ENCODE results near the gene ARHGAP22.

Gene ARHGAP22

DNA sequence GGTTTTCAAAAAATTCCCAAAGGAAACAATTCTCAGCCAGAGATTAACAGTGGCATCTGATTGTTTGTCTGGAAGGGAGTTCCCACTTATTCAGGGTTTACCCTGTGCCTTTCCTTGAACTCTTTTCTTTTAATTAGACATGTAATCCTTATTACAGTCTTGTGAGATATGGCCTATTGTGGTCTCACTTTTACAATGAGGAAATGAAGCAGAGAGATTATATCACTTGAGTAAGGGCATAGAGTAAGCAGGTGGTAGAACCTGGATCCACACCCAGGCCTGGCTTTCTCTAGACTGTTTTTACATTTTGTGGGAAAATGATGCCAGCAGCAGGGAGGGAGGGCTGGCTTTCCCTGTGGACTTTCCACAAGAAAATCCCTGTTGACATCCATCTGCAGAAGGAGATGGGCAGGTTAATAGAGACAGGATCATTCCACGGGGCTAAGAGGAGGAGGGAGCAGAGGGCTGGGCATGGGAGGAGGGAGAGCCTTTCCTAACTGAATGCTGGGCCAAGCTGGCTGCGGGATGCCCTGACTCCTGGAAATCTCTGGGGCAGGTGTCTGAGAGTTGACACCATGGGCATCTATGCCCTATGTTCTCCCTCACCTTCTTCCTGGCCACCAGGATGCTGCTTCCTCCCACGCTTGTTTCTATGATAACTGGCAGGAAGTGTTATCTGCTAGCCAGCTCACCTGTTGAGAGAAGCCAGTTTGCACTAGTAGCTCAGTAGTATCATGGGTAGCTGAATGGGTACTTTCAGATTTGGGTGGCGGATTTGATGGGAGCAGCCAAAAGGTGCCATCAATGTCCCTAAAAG is 28.7 kb upstream of the ARHGAP22 start:
- DNase-seq, result no peak

DNA sequence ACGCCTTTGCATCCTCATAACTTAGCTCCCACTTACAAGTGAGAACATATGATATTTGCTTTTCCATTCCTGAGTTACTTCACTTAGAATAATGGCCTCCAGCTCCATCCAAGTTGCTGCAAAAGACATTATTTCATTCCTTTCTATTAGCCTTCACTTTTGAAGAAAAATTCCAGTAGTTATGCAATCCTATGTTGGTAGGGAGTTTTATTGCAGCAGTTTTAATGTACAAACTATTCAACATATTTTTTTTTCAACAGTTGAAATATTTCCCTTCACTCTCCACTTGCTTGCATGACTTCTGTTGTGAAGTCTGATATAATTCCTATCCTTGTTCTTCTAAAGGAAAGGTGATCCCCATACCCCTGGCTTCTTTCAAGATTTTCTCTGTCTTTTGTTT is 27.3 kb upstream of the ARHGAP22 start:
- DNase-seq, result no peak

DNA sequence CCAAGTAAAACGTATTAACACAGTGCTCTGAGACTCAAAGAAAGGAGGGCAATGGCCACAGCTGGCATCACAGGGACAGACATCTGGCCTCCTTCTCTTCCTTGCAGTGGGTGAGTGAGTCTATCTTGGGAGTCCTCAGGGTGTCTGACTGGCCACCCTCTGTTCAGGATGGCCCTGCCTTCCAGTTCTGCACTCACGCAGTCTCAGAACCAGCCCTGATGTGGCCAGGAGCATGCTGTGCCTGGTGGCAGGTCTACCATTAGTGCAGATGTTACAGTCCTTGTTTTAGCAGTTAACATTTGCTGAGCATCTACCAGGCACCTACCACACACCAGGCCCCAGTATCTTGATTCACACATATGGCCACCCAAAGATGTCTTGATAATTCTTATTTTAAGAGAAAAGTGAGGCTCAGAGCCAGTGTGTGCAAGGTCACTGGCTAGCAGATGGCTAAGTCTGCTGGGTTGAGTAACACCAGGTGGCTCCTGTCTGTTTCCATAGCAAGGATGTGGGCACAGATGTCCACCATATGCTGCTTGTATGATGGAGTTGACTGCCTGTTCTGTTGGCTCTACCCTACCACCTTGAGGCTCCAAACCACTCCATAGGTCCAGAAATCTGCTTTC is 23.2 kb upstream of the ARHGAP22 start:
- no peak for DNase-seq

DNA sequence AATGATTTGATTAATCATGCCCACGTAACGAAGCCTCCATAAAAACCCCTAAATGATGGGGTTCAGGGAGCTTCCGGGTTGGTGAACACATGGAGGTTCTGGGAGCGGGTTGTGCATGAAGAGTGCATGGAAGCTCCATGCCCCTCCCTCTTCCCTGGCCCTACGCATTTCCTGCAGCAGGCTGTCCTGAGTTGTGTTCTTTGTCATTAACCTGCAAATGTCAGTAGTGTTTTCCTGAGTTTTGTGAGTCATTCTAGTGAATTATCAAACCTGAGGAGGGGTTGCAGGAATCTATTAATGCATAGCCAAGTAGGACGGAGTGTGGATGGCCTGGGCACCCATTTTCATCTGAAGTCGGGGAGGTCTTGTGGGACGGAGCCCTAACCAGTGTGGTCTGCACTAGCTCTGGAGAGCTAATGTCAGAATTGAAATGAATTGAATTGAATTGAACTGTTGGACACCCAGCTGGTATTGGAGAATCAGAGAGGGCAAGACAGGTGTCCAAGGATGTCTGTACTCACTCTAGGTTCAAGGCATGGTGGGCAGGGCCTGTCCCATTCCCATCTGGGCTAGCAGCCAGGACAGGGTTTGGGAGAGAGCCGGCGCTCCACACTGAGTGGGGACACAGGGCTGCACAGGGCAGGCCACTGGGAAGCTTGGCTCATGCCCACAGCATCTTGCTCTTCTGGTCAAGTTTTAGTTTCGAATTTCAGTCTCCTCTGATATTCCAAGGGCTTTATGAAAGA is 22.3 kb upstream of the ARHGAP22 start:
- DNase-seq, result no peak

DNA sequence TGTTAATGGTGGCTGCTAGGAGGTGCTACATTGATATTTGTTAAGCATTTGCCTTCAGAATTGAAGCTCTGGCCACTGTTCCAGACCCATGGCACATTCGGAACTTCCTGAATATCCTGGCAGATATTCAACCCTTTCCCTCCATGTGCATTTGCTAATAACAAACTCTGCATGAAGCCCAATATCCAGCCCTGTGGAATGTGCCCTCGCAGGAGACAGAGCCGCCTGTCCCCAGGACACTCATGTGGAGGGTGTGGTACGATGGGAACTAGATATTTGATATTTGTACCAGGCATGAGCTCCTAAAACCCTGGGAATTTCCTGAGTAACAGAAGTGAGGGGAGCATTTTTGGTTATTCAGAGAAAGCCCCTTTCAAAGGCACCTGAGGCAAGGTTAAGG is 21.6 kb upstream of the ARHGAP22 start:
- DNase-seq, result no peak

DNA sequence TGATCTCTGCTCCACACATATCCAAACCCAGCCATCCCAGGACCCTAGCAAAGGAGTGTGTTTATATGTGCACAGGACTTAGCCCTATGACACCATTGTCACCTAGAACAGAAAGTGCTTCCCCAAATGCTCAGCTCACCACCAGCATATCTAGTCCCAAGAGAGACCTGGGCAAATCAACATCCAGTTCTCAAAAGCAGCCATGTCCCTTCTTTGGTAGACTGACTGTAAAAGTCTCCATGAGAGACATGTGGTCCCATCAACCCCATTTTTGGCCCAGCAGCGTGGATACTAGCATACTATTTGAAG is 20.9 kb upstream of the ARHGAP22 start:
- no peak for DNase-seq

DNA sequence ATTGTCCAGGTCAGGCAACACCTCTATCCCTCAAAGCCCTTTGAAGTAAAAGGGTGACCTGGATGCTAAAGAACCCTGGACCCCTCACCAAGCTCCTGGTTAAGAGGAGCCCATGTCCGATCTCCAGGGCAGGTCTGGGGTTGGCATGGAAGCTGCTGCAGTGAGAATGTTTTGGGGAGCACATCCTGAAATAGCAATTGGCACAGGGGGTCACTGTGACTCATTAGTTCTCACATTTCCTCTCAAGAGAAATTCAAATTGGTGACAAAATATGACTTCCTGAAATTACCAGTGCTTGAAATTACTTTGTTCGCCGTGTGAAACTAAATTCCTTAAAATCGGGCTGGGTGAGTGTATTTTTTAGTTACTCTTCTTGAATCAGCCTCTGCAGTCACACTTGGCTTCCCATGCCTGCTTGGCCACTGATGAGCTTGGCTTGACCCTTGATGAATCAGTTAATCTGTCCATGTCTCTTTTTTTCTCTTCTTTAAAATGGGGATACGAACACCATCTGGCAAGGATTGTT is 18.8 kb upstream of the ARHGAP22 start:
- DNase-seq, result no peak

DNA sequence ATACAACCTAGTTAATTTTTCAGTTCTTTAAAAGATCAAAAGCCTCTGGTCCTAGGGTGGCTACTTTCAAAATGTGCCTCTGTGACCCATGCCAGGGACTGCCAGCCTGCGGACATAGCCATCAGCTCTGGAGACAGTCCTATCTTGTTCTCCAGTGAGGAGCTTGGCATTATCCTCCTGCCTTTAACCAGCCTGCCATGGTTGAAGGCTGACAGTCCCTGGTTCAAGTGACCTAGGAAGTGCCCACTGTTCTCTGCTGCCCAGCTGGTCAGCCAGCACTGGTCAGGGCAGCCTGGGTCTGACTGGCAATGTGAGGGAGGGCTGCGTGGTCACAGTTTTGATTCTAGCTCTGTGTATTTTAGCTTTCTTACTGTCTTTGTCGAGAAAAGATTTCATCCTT is 18.1 kb upstream of the ARHGAP22 start:
- DNase-seq, result no peak

DNA sequence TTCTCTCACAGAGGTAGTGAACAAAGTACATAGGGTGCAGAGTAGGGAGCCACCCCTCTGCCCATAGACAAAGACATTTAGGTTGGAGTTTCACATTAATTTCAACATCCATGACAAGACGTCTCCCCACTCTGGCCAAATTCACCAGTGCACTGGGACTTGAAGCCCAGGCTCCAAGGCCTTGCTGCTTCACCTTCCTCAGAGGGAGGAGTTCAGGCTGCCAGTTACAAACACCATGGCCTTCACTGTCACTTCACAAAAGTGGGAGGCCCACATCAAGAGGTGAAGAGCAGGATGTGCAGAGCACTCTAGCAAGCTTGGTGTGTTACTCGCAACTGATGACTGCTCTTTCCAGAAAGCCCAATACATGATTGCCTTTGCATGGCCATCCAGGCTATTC is 15.8 kb upstream of the ARHGAP22 start:
- no peak for DNase-seq

DNA sequence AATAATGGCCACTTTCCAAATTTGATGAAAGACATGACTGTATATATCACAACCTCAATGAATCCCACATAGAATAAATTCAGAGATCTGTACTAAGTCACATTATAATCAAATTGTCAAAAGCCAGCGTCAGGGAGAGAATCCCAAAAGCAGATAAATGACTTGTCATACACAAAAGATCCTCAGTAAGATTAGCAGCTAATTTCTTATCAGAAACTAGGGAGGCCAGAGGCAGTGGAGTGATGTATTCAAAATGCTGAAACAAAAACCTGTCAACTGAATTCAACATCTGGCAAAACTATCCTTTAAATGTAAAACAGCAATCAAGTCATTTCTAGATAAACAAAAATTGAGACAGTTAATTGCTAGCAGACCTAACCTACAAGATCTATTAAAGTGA is 11.6 kb upstream of the ARHGAP22 start:
- no peak for DNase-seq

DNA sequence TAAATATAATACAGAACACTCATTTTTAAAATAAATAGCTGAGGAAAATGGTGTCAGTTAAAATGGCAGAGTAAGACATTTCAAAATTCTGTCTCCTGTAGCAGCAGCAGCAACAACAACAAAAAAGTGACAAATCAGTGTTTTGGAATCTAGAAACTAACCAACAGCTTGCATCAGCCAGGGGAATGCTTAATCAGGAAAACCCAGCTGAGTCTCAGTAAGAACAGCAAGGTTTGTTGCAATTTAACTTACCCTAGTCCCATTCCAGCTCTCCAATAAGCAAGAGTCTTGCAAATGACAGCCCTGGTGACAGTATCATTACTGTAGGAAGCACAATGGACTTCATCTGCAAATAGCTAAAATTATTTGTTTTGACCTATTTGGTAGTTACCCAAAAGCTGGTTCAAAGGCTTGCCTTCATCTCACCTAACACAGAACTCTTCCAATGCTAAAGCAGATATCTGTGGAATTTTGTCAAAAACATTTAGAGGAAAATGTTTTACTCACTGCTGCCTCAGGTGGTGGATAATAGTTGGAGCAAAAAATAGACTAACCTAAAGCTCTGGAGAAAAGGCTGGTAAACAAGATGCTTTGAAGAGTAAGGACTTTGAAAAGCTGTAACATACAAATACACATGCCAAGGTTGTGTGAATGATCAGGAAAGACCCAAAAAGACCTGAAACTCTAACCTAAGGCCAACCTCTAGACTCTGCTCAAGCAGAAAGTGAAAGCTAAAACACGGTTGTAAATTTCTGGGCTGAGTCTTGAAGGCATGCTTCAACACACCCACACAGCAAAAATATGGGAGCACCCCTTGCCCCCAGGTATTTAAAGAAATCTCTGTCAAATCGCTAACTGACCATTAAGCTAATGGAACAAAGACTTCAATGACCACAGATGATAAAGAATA is 9.9 kb upstream of the ARHGAP22 start:
- no peak for DNase-seq

DNA sequence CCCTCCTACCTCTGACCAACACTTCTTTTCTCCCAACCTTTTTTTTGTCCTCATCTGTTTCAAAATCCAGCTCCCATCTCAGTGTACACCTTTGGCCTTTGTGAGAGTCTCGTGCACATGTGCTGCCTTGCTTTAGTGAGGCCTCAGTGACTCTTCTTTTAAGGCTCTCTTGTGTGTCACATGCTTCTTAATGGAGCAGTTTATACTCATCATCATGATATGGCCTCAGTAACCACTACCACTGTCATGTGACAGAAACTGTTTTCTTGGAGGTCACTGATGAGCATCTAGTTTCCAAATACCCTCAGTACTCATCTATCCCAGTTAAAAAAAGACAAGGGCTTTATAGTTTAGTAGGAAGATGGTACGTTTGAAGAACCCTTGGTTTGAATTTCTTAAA is 8.1 kb upstream of the ARHGAP22 start:
- DNase-seq, result no peak

DNA sequence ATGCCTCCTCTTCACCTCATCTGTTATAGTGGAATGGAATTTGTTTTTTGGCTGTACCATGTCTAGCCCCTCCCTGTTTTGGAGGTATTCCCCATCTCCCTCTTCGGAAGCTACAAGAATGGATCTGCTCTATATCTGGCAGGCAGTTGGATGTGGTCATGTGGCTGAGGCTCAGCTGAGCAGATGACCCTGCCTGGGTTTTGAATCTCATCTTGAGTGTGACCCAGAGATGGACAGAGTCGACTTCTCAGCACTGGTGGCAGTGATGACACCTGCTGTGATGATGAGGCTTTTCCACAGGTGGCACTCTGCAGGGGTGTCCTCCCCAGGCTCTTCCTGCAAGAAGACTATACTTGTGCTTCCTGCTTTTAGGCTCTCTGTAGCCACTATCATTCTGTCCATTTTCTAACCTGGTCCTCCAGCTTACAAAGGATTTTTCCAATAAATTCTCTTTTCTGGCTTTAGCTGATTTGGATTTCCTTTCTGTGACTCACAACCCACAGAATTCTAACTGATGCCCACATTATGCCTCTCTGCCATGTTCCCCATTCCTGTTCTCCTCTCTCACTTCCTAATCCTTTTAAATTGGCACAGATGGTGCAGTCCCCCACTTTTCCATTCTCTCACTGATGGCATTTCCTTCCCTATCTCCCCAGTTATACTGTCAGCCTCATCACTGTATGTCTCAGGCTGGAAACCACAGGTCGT is 7.5 kb upstream of the ARHGAP22 start:
- no peak for DNase-seq

DNA sequence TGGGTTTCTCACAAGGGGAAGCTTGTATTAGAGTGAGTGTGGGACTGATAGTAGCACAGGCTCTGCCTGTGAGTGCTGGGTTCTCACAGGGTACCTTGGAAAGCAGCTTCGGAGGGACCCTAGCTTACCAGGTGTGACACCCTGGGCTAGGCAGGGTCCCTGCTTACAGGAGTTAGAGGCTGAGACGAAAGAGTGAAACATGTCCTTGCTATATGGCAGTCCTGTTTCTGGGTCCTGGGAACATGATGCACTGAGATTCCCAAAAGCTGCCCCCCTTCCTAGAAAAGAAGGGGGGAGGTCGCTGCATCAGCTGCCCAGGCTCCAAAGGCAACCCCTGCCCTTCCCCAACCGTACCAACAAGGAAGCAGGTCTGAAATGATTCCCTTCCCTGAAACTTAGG is 6.3 kb upstream of the ARHGAP22 start:
- DNase-seq, result no peak

DNA sequence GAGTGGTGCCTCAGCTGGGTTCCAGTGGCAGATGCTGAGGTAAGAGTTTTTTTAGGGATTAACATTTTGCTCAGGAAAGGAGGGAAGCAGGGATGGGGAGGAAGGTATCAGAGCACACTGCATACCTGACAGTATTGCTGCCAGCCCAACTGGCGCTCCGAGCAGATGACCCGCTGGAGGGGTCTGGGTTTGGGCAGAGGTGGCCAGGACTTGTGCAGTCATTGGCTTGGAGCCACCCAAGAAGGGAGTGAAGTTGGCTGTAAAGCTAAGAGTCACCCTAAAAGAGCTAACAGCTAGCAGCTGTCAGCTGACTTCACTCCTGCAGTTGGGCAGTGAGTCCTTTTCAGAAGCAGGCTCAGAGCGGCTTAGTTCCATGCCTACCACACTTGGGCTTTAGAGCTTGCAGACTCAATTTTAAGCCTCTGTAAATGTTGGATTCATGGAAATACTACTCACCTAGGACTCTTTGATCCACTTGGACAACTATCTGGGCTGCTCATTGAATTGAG is 5.8 kb upstream of the ARHGAP22 start:
- no peak for DNase-seq

DNA sequence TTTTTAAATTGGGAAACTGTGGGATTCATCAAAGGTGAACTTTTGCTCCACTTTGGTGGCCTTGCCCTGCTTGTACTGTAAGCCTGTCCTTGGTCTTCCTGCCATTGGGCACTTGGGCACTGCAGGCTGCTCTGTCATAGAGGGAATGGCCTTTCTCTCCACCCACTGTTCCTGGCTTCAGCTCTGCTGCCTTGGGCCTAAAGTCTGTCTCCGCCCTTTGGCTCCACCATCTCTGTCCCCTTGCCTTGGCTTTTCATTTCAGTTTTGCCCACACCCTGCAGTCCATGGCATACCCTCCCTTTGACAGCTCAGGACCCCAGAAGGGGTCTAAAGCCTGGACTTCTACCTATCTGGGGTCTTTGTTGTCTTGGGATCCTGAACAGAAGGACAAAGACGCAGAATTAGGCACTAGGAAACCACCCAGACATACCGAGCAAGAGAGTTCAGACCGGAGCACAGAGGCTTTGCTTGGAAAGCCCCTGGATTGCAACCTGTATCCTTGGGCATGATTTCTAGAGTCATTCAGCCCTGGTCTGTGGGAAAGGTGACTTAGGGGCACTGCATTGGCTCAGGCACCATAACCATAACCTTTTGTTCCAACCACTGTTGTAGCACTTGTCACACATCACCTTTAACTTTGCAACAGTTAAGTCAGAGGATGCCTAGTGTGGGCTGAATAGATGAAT is 5.2 kb upstream of the ARHGAP22 start:
- DNase-seq, result no peak

DNA sequence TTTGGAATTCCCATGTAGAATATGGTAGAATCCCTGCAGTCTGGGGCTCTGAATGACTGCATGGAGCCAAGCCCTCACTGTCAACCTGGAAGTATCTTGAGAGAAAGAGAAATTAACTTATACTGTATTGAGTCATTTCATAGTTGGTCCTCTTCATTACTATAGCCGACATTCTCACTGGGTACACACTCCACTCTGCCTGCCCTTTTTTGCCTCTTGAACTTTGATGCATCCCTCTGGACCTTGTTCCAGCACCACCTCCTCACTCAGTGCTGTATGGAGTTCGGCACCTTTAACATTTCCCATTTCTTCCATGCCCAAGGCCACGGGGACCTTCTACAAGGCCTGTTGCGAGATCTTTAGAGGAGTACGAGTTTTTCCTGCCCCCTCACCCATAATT is 4.6 kb upstream of the ARHGAP22 start:
- DNase-seq, result no peak

DNA sequence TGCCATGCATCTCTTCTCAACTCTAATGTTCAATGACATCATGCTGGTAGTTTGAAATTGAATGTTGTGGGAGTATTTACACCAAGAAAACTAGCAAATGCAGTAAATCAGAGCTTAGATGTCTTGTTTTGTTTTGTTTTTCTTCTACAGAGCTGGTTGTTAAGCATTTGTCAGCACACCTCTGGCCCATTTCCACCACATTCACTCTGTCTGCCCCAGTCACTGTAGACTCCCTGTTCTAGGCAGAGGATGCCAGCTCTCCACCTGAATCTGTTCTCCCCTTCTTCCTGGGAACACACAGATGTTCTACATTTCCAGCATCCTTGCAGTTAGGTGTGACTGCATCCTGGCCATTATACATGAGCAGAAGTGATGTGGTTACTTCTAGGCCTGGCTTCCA is 4.1 kb upstream of the ARHGAP22 start:
- DNase-seq, result no peak

DNA sequence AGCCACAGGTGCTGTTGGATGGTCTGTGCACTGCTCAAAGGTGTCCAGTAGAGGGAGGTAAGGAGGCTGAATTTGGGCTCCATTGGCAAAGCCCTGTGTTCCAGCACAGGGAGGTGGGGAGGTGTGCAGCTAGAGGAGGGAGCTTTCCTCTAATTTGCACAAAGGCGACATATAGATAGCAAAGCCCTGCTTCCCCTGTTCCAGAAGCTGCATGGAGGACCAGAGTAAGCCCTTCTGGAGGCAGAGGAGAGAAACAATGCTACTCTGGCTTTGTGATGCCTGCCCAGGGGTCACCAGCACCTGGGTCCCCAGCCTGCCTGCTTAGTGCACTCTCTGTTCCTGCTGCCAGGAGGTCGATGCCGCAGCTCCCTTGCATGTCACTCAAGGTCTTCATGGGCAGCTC is 3.4 kb upstream of the ARHGAP22 start:
- DNase-seq, result peak; percentile 33

DNA sequence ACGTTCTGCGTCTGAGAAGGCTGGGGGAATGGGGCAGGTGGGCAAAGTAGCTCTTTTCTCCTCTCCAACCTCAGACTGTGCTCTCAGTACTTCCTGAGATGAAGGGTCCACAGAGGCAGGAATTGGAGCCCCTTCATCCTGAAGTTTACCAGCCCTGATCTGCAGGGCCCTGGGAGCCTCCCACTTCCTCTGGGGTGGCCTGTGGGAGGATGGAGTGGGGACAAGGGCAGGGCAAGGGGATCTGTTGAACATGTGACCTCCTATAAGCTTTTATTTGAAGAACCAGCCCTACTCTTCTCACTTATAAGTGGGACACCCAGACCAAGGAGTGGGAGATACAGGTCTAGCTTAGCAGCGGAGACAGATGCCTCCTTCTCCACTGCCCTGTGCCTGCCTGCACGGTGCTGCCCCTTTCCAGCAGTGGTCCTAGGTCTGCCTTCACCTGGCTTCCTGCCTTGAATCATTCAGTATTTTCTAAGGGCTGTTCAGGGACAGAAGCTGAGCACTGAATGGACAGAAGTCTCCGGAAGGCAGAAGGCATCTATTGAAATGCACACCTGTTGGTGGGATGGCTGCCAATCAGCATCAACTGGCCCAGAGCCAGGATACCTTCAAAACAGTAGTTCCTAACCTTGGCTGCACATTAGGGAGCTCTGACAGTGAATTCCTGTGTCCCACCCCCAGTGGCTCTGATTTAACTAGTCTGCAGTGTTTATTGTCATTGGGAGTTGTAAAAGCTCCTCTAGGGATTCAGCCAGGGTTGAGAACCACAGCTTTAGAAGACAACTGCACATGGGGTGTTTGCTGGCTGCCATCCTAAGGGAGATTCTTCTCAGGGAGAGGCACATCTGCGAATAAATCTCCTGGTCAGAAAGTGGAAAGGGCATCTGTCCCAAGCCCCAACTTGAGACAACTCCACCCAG is 2.7 kb upstream of the ARHGAP22 start:
- DNase-seq, result peak; percentile 10
